HG03521 (cell line): ENCODE results near the gene CACNA1E.
"Not testable (repeated sequence)": the region's sequence is repeated elsewhere in the genome, so short reads cannot be mapped to it uniquely, and the experiment has no call there.

Experiments used
- ATAC-seq: cut with Tn5 transposase; IDR thresholded peaks from one replicate; pipeline ENCODE4 v1.9.1; 2021; ENCODE audit warnings: mild to moderate bottlenecking, moderate library complexity; ENCODE audit not compliant: unreplicated experiment

CACNA1E gene

DNA sequence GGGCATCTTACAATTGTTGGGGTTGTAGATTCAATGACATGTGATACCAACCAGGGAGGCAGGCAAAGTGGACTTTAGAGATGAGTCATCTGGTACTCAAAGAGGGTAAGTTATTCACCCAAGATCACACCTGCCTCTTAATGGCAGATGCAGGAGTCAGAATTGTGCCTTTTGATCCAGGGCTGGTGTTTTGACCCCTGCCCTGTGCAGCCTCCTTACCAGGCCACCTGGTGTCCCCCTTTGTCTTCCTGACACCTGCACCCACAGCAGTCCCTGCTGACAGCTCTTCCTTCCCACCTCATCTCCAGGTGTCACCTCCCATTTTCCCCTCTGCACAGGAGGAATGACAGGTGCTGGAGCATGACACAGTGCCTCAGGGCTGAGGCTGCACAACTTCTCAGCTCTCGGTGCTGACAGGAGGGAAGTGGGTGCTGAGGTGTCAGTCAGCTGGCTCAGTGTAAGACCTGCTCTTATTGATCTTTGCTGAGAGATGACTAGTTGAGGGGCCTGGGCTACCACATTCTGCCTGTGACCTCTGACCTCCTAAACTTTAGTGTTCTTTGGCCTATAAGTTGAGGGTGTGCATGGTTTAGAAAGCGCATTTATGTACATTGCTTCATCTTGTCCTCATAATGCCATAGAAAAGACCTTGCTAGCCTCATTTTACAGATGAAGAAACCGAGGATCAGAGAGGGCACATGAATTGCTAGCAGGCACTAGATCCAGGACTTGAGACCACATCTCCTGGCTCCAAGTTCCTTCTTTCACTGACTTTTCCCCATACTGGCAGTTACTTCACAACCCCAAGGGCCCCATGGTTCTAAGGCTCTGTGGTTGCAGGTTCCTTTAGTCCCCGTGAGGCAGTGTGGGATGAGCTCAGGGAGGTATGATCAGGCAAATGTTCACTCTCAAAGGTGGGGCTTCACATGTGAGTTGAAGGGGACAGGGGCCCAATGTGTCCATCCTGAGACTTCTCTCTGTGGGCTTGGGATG is 31.3 kb downstream of the CACNA1E start:
- ATAC-seq: peak; percentile 58

DNA sequence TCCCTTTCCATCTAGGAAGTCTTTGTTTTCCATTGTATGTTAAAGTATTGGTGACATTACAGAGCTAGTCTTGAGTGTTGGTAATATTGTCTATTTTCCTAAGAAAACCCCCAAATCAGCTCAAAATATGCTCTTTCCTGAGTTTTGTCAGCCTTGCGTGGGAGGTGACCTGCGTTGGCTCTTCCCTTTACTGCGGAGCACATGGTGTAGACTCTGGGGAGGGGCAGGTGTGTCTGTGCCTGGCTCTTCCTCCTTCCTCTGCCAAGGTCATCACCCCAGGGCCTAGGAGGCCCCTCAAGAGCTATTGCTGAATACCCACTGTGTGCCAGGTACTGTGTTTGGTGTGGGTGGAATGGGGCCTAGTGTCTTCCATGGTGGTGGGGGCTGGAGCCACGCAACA is 33.4 kb downstream of the CACNA1E start:
- ATAC-seq: no peak

DNA sequence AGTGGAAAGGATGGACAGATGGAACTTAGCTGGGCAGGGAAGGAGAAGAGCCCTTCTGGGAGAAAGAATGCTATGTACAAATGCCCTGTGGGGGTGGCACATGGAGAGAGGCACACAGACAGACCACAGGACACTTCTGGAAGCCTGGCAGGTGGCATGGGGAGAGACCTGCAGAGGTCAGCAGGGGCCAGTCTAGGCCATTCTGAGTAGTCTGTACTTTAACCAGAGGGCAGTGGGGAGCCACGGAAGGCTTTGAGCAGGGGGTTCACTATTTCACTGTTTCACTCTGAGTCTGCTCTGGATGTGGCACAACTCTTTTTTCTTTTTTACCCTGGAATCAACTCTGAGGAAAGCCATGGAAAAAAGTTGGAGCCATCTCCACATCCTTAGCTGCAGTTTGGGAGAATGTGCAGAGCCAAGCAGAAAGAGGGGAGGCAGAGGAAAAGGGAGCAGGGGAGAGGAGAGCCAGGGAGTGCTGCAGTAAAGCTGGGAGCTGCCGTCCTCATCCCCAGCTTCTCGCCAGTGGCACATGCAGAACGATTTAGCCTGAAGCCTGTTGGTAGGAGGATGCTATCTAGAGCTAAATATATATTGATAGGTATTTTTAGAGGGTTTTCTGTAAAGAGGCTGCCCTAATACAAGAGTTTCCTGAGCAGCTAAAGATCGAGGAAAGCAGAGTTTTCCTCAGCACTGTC is 34.0 kb downstream of the CACNA1E start:
- ATAC-seq: no peak

DNA sequence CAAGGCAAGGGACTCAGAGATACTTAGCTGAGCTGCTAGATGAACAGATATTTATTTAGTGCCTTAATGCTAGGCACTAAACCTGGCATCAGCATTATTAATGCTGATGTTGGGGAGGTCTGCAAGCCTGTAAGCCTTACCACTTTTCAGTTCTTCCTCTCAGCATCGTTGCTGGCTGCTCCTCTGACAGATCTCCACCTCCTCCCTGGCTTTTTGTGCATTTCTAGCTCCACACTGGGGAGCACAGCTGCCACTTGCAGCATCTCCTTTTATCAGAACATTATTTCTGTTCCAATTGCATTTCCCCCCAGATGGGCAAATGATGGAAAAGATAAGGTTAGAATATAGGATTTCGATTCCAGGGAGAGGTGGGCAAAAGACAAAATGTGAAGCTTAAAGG is 34.8 kb downstream of the CACNA1E start:
- ATAC-seq: no peak

DNA sequence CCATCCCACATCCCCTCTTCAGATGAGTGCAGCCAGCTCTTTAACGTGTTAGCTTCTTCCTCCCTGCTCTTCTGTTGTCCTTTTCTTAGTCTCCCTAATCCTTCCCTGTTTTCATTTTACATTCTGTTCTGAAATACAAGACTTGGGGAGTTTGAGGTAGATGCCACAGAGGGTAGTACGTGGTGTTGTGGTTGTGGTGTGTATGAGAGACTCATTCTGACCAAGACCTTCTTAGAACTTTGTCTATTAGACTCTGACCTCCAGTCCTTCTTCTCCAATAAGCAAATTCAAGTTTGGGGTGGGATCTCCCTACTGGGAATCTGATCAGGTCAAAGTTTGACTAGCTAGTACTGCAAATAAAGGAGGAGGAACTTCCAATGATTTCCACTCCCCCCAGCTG is 39.5 kb downstream of the CACNA1E start:
- no peak for ATAC-seq

DNA sequence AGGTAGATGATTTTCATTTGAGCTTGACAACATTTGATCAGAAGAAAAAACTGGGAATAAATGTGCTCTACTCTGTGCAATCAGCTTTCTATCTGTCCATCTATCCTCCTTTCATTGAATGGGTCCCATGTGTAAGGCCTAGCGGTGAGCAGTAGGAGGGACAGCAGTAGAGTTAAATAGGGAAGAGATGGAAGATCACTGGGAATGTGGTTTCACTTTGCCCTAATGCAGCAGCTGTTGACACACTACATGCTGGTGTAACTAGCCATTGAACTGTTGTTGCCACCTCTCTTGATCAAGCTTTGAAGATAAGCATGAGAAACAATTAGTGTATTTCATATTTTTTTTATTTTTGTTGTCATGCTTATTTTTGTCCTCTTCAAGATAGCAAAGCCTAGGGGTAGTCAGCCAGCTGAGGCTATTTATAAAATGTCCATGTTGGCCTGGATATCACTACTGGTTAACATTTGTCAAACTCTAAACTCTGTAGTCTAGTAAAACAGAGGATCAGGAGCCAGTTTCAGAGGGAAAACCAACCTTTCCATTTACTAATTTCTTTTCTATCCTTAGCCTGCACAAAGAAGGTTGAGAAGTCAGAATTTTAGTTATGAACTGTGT is 41.9 kb downstream of the CACNA1E start:
- ATAC-seq: no peak

DNA sequence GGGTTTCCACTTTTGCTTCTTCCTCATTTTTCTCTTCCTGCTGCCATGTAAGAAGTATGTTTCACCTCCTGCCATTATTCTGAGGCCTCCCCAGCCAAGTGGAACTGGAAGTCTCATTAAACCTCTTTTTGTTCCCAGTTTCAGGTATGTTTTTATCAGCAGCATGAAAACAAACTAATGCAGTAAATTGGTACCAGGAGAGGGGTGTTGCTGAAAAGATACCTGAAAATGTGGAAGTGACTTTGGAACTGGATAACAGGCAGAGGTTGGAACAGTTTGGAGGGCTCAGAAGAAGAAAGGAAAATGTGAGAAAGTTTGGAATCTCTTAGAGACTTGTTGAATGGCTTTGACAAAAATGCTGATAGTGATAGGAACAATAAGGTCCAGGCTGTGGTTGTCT is 44.9 kb downstream of the CACNA1E start:
- ATAC-seq: not testable (repeated sequence)

DNA sequence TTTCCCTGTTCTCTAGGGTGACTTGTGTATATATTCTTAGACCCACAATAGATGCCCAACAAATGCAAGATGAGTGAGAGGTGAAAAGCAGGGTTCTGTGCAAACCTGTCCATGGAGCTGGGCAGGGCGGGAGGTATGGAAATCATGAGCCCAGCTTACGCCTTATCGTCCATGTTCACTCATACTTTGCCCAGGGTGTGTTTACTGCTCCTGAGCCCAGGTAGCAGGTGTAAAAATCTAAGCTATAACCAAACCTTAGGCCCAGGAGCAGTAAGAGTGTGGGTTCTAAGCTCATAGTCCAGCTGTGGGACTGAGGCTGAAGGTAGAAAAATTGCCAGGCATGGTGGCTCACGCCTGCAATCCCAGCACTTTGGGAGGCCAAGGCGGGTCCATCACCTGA is 48.1 kb downstream of the CACNA1E start:
- ATAC-seq: no peak

DNA sequence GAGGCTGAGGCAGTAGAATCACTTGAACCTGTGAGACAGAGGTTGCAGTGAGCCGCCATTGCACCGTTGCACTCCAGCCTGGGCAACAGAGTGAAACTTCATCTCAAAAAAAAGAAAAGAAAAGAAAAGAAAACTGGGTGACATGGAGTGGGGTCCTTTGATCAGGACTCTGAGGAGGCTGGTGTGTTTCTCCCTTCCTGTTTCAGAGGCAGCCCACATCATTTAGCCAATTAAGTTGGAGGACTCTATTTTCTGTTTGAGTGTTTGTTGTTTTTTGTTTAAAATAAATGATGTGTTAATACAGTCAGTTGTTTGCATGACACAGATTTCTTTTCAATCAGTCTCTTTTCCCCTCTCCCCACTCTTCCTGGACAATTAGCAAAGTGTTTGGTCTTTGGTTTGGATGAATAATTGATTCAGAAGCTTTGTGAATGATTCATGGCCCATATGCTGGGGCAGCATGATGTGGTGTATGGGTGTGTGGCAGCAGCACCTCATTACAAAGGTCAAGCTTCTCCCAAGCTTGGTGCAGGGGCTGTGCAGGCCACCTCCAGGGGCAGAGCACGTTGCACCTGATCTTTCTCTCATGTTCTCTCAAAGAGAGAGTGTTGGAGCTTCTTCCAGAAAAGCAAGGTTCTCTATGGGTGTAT is 48.8 kb downstream of the CACNA1E start:
- no peak for ATAC-seq

DNA sequence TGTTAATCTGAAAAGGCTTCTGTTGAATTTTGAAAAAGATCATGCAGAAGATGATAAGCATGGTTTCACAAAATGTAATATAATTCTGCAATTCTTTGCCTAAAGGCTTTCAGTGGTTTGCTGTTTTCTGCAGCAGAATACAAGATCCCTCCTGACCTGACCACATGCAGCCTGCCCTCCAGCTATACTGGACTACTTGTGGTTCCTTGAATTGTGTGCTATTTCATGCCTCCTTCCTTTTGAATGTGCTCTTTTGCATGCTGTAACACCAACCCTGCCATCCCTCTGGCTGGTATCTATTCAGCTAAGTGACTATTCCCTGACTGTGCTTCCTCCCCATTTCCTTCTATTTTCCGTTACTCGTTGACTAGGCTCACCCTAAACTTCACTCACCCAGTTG is 55.5 kb downstream of the CACNA1E start:
- ATAC-seq: no peak

DNA sequence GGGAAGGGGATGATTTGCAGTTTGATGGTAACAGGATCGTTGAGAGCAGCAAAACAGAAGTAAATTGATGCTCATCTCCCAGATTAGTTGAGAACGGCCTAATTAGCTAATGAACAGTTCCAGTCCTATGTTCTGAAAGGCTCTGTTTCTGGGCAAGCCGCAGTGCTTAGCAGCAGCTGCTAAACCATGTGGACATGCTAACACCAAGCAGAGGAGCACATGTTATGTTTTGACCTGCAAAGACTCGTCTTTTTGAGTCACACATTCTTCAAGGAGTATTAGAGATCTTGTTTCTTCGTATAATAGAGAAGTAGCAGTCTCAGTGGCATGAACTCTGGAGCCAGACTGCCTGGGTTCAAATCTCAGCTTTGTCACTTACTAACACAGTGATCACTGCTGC is 58.1 kb downstream of the CACNA1E start:
- no peak for ATAC-seq

DNA sequence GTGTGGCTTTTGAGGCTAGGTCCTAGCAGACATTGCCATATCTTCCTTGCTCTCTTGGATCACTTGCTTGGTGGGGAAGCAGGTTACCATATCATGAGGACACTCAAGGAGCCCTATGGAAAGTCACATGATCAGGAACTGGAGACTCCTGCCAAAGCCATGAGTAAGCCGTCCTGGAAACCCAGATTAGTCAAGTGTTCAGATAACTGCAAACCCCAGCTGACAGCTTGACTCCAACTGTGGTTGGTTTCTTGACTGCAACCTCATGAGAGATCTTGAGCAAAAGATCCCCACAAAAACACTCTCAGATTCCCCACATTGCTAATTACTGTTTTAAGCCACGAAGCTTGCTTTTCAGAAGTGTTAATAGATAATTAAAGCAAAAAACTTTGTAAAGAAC is 58.6 kb downstream of the CACNA1E start:
- ATAC-seq: no peak

DNA sequence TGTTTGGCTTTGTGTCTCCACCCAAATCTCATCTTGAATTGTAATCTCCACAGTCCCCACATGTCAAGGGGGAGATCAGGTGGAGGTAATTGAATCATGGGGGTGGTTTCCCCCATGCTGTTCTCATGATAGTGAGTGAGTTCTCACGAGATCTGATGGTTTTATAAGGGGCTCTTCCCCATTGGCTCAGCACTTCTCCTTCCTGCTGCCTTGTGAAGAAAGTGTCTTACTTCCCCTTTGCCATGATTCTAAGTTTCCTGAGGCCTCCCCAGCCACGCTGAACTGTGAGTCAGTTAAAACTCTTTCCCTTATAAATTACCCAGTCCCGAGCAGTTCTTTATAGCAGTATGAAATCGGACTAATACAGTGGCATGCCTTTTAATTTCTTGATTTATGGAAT is 59.1 kb downstream of the CACNA1E start:
- ATAC-seq: not testable (repeated sequence)

DNA sequence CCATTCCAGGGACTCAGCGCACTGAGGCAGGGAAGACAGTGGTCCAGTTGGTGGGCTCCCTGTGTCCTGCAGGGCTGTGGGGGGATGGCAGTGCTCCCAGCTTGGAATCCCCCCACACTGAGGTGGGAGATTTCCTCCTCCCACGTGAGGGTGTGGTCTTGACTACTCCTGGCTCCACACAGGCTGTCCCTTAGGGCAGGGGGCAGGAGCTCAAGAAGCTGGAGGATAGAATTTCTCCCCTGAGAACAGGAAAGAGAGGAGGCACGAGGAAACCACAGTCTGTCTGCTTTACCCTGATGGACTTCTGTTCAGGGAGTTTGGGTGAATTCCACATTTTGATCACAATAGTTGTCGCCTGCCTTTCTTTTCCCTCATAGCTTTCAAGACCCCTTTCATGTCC is 62.1 kb downstream of the CACNA1E start:
- ATAC-seq: no peak

DNA sequence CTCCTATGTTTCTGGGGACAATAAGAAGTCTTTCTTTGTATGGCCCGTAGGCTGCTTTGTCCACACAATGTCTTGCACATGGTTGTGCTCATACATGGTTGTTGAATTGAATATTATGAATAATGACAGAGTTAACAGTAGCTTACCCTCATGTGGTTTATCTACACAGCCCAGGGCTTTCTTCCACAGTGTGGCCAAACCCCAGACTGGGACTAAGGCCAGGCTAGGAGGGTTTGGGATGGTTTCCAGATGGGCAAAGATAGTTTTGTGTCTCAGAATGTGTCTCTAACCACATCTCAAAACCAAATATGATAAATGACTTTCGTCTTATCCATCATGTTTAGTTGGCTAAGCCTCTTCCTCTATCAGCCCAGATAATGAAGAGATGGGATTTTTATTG is 65.2 kb downstream of the CACNA1E start:
- ATAC-seq: no peak

DNA sequence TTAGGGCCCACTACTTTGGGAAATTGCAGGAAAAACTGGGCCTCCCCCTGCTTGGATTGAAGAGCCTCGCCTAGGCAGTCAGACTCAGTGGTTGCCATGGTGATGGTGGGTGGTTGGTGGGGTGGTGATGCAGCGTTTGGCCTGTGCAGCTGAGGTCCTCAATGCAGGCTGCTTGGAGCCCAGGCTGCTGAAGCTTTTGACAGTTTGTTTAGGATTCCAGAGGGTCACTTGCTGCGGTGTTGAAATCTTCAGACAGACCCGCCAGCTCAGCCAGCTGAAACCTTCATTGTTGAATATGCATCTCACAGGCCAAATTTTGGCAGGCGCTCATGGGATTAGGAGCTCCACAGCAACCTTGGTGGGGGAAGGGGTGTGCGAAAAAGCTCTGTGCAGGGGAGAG is 67.9 kb downstream of the CACNA1E start:
- no peak for ATAC-seq

DNA sequence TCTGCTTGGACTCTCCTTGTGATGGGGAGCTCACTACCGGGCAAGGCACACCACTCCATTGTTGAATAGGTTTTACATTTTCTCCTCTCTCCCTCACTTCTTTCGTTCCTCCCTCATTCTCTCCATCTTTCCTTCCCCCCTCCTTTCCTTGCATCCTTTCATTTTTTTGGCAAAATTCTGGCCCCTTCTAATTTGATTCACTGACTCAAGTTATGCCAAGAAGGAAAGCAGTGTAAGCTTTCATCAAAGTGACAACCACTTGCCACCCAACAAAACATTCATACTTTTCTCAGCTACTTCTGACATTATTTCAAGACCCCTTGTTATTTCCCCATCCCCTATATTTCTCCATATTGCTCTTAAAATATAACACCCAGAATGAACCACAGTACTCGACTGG is 68.4 kb downstream of the CACNA1E start:
- no peak for ATAC-seq

DNA sequence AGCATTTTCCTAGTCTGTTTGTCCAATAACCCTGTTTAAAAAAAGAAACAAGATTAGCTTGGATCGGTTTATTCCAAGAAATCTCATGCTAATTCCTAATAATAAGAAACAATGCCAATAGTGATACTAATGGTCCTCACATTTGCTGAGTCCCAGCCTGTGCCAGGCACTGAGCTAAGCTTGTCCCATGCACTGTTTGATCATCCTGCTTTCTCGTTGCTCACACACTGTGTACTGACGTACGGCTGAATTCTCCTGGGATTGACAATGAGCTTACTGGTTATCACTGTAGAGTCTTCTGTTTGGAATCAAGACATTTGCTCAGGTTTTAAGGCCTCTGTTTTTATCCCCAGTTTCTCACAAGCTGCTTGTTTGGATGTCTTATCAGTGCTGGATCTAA is 71.1 kb downstream of the CACNA1E start:
- no peak for ATAC-seq

DNA sequence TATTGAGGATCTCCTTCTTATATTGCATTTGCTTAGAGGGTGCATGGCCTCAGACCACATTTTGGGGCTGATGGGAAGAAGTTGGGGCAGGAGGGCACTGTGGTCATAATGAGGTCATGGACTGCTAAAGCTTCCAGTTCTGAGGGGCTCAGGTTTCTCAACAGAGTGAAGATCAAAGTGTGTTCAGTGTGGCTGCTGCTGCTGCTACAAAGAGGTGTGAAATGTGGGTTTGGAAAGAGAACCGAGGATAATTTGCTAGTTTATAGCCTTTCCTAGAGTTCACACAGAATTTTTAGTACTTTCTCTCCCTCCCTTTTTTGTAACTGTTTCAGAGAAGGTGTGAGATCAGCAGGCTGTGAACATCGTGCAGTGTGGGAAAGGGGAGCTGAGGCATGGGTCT is 73.3 kb downstream of the CACNA1E start:
- ATAC-seq: no peak

DNA sequence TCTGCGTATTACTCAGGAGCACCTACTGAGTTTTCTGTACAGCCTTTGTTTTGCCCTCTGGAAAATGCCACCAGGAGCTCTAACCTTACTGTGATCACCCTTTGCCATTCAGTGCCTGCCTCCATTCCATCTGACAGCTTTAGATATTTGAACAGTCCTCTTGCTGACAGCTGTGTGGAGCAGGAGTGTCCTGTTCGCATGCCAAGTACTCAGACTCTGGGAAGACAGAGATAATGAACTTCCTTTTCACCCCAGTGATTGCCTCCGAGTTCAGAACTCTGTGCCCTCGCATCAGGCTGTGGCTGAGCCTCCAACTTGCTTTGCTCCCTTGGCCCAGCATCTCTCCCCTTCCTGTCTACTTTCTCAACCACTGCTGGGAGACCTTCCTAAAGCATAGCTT is 74.0 kb downstream of the CACNA1E start:
- ATAC-seq: no peak

DNA sequence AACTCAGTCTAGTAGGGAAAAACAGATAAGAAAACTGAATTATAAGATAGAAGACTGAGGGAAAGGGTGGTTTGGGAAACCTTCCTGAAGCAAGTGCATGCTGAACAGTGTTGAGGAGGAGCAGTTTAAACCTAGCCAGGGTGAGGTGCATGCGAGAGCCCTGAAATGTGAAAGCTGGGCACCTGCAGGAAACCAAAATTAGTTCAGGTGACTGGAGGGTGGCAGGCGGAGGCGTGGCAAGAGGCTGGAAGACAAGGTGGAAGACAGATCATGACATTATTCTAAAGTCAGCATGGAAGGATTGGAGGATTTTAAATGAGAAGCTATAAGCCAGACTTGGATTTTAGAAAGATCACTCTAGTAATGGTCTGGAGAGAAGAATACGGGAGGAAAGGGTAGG is 75.1 kb downstream of the CACNA1E start:
- ATAC-seq: no peak
